Parathyroid adenoma (tissue), 2 donors: Measurements from ENCODE around the gene CR1.
"Not testable (repeated sequence)": the region's sequence is repeated elsewhere in the genome, so short reads cannot be mapped to it uniquely, and the experiment has no call there.

Experiments used
- H2AFZ ChIP-seq: fragments of 300-600 bp; sonication (generic); one replicate; pipeline ENCODE4 v1.7.0; 2017; ENCODE audit warnings: antibody characterized with exemption, mild to moderate bottlenecking
- H3K27ac ChIP-seq: fragments of 300-600 bp; sonication (generic); one replicate; pipeline ENCODE4 v1.7.0; 2017
- H3K27me3 ChIP-seq: fragments of 300-600 bp; sonication (generic); one replicate; pipeline ENCODE4 v1.7.0; 2017; ENCODE audit warnings: low read length; ENCODE audit not compliant: control insufficient read depth, insufficient read depth
- H3K36me3 ChIP-seq: fragments of 300-600 bp; sonication (generic); one replicate; pipeline ENCODE4 v1.7.0; 2017; ENCODE audit warnings: low read length; ENCODE audit not compliant: control insufficient read depth, insufficient read depth
- H3K4me1 ChIP-seq: fragments of 300-600 bp; sonication (generic); one replicate; pipeline ENCODE4 v1.7.0; 2017; ENCODE audit warnings: control low read depth
- H3K4me2 ChIP-seq: fragments of 300-600 bp; sonication (generic); one replicate; pipeline ENCODE4 v1.7.0; 2017; ENCODE audit warnings: low read length
- H3K4me3 ChIP-seq: fragments of 300-600 bp; sonication (generic); one replicate; pipeline ENCODE4 v1.7.0; 2017; ENCODE audit warnings: low read depth, low read length
- H3K79me2 ChIP-seq: fragments of 300-600 bp; sonication (generic); one replicate; pipeline ENCODE4 v1.7.0; 2017; ENCODE audit warnings: control low read depth
- H3K9ac ChIP-seq: fragments of 300-600 bp; sonication (generic); one replicate; pipeline ENCODE4 v1.7.0; 2017; ENCODE audit warnings: mild to moderate bottlenecking
- H3K9me3 ChIP-seq: fragments of 300-600 bp; sonication (generic); one replicate; pipeline ENCODE4 v1.7.0; 2017; ENCODE audit warnings: low read length; ENCODE audit not compliant: control insufficient read depth
- TF ChIP-seq, protein P1 (sequence below): fragments of 300-600 bp; sonication (generic); IDR thresholded peaks from one replicate; pipeline ENCODE4 v1.7.0; 2017; ENCODE audit warnings: antibody characterized with exemption, mild to moderate bottlenecking
- donor health status: primary hyperparathyroidism.

The CR1 gene

DNA sequence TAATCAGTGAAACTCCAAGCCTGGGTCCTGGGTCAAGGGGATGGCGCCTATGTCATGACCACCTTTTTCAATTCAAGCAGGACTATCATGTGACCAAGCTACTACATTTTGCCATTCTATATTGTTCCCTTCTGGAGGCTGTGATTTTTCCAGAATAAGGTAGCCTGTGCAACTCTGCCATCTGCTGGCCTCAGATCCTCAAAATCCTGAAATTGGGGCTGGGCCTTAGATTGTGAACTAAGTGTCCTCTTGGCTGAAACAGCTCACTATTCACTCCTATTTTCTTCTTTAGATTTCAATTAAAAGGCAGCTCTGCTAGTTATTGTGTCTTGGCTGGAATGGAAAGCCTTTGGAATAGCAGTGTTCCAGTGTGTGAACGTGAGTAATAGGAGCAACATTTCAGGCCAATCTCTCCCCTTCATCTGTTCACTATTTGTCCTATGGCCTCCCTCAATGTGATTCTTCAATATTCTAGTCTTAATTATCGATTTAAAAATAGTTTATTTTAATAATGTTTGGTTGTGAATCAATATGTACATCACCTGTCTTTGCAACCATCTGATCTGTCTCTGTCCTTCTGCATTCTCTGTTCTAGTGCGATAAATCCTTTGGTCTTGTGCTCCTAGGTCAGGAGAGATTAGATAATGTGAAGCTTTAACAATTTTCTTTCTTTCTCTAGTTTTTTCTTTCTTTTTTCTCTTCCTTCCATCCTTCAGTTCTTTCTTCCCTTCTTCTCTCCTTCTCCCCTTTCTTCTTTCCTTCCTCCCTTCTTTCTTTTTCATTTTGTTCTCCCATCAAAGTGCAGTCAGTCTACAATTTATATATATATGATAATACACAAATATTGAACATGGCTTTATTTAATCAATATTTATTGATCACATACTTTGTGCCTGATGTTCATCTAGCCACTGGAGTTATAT, 69.8 kb downstream of the CR1 start:
- H3K79me2 ChIP-seq, result no peaks in the 10 kb centered on the region
- no peaks in the 10 kb centered on the region for H3K4me1 ChIP-seq

DNA sequence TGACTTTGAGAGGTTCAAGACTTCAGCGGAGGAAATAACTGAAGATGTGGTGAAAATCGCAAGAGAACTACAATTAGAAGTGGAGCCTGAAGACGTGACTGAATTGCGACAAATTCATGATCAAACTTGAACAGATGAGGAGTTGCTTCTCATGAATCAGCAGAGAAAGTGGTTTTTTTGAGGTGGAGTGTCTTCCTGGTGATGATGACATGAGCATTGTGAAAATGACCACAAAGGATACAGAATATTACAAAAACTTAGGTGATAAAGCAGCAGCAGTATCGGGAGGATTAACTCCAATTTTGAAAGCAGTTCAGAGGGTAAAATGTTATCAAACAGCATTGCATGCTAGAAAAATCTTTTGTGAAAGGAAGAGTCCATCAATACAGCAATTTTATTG, 76.0 kb downstream of the CR1 start:
- H3K36me3 ChIP-seq, H2AFZ ChIP-seq, H3K9me3 ChIP-seq, H3K4me3 ChIP-seq, H3K4me1 ChIP-seq, H3K27ac ChIP-seq, H3K4me2 ChIP-seq, H3K27me3 ChIP-seq, H3K9ac ChIP-seq, H3K79me2 ChIP-seq: not testable (repeated sequence)

More for the DNA sequence above, 69.8 kb downstream of the CR1 start:
- TF ChIP-seq, protein P1, sequence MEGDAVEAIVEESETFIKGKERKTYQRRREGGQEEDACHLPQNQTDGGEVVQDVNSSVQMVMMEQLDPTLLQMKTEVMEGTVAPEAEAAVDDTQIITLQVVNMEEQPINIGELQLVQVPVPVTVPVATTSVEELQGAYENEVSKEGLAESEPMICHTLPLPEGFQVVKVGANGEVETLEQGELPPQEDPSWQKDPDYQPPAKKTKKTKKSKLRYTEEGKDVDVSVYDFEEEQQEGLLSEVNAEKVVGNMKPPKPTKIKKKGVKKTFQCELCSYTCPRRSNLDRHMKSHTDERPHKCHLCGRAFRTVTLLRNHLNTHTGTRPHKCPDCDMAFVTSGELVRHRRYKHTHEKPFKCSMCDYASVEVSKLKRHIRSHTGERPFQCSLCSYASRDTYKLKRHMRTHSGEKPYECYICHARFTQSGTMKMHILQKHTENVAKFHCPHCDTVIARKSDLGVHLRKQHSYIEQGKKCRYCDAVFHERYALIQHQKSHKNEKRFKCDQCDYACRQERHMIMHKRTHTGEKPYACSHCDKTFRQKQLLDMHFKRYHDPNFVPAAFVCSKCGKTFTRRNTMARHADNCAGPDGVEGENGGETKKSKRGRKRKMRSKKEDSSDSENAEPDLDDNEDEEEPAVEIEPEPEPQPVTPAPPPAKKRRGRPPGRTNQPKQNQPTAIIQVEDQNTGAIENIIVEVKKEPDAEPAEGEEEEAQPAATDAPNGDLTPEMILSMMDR, result peak; percentile 7
- Histone ChIP-seq H3K27ac (no peak overlapping the region), H3K4me2 (no peak overlapping the region), H2AFZ (no peak overlapping the region), H3K9me3 (no peaks in the 10 kb centered on the region), H3K9ac (no peak overlapping the region), H3K4me3 (no peak overlapping the region), H3K36me3 (no peaks in the 10 kb centered on the region), H3K27me3 (no peaks in the 10 kb centered on the region)

DNA sequence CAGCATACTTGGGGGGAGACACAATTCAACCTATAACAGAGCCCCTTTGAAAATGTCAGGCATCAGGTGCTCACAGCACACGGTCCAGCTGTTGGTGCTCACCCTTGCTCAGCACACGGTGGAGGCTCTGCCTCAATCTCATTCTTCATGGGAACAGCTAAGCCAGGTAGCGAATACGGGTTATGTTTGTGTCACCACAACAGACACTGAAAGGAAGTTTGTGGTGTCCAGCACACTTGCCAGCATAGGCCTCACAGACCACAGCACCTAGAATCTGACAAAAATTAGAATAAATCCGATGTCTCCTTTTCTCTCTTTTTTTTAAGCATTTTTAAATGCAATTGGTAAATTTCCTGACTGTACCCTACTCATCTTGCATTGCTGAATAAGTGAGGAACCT, 77.1 kb downstream of the CR1 start:
- H3K9me3 ChIP-seq, H2AFZ ChIP-seq, H3K4me2 ChIP-seq, H3K27ac ChIP-seq, H3K9ac ChIP-seq, H3K27me3 ChIP-seq, H3K4me1 ChIP-seq, H3K4me3 ChIP-seq, H3K79me2 ChIP-seq, H3K36me3 ChIP-seq: not testable (repeated sequence)

DNA sequence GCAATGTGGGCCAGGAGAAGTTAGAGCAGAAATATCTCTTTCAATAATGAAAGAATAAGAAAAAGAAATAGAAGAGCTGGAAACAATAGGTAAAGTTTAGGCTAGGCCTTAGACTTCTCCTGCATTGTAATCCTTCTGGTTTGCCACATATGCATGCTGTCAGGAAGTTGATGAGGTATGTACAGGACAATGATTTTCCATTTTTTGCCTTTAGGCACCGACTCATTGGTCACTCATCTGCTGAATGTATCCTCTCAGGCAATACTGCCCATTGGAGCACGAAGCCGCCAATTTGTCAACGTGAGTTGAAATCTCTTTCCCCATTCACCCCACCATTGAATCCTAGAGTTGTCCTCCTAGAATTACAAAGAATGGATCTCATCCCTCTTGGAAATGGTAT, 79.4 kb downstream of the CR1 start:
- not testable (repeated sequence) for H3K4me3 ChIP-seq, H3K79me2 ChIP-seq, H3K36me3 ChIP-seq, H2AFZ ChIP-seq, H3K4me2 ChIP-seq, H3K27me3 ChIP-seq, H3K9ac ChIP-seq, H3K4me1 ChIP-seq, H3K27ac ChIP-seq, H3K9me3 ChIP-seq

DNA sequence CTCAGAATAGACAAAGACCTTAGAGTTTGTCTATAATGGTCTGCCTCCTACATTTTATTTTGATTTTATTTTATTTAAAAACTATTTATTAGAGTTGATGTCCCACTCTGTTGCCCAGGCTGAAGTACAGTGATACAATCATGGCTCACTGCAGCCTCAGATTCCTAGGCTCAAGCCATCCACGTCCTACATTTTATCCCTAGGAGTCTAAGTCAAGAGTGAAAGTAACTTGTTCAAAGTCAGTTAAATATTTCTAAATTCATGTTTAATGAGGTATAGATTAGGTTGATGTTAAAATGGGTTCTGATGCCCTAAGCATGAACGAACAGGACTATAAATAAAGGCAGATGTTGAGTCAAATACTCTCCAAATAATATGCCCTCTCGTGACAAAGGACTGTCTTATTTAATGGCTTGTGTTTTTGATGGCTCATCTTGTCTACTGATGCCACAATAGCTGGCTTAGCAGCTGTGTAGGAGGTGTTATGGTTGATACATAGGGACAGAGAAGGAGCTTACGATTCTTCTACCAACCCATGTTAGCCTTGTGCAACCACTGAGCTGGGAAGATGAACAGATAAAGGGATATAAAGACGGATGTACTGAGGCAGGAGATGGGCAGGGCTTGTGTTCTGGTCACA, 83.0 kb downstream of the CR1 start:
- TF ChIP-seq, protein P1, result no peak
- no peaks in the 10 kb centered on the region for H3K9me3 ChIP-seq

DNA sequence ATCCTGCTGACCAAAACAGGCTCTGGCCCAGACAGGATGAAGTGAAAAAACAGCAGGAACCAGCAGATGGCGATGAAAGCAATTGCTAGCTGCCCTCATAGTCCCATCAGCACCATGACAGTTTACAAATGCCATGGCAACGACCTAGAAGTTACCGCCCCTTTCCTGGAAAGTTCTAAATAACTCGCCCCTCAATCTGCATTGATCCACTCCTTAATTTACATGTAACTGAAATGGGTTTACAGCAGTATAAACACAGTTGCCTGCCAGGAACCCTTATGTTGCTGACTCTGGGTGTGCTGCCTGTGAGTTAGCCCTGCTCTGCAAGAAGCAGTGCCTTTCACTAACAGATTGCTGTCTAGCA, 83.5 kb downstream of the CR1 start:
- H3K36me3 ChIP-seq, result no peaks in the 10 kb centered on the region
- no peak overlapping the region for H3K4me3 ChIP-seq
- no peak overlapping the region for H3K9ac ChIP-seq
- TF ChIP-seq, protein P1, result peak; percentile 26
- H3K4me2 ChIP-seq, result no peak overlapping the region
- no peaks in the 10 kb centered on the region for H3K9me3 ChIP-seq
- H3K79me2 ChIP-seq, result no peaks in the 10 kb centered on the region
- H3K27me3 ChIP-seq, result no peaks in the 10 kb centered on the region
- no peak overlapping the region for H2AFZ ChIP-seq
- H3K4me1 ChIP-seq, result no peaks in the 10 kb centered on the region
- H3K27ac ChIP-seq, result no peak overlapping the region

More for the DNA sequence above, 83.0 kb downstream of the CR1 start:
- H3K9ac ChIP-seq, result no peak overlapping the region
- no peak overlapping the region for H3K4me2 ChIP-seq
- no peaks in the 10 kb centered on the region for H3K27me3 ChIP-seq
- H3K27ac ChIP-seq, result no peak overlapping the region
- H3K36me3 ChIP-seq, result no peaks in the 10 kb centered on the region
- no peak overlapping the region for H2AFZ ChIP-seq
- no peak overlapping the region for H3K4me3 ChIP-seq
- H3K4me1 ChIP-seq, result no peaks in the 10 kb centered on the region
- no peaks in the 10 kb centered on the region for H3K79me2 ChIP-seq
